ENCODE measurements around the gene CDCP2.

Gene CDCP2

GRCh38 chr1:54136963-54137533, 15.8 kb downstream of the CDCP2 start:
- DNase-seq (ENCODE audit: low read depth) = no peak

GRCh38 chr1:54136269-54136896, 16.4 kb downstream of the CDCP2 start:
- no peak for DNase-seq (ENCODE audit: low read depth)

GRCh38 chr1:54135436-54136120, 17.2 kb downstream of the CDCP2 start:
- DNase-seq (ENCODE audit: low read depth) = no peak

GRCh38 chr1:54134295-54134694, 18.5 kb downstream of the CDCP2 start:
- DNase-seq (ENCODE audit: low read depth) = no peak

DNA sequence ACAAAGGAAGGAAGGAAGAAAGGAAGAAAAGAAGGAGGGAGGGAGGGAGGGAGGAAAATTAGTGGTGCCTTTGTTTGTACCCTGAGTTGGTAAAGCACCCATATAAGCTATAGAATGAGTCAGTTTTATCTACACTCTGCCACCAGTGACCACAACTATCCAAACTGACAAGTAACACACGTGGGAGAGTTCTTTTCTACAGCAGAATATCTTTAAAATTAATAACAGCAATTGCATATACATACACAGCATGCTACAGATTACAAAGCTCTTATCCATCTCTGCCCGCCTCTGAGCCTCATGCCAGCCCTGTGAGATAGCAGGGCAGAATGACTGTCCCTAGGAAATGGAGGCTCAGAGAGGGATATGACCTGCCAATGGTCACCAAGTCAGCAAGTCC, 20.3 kb downstream of the CDCP2 start:
- no peak for DNase-seq (ENCODE audit: low read depth)

- no peak for DNase-seq (ENCODE audit: low read depth)
Measured at GRCh38 chr1:54131419-54131818, 21.4 kb downstream of the CDCP2 start.

- DNase-seq (ENCODE audit: low read depth) = no peak
Measured at GRCh38 chr1:54129858-54130257, 22.9 kb downstream of the CDCP2 start.

GRCh38 chr1:54127594-54128300, 25.1 kb downstream of the CDCP2 start:
- no peak for DNase-seq (ENCODE audit: low read depth)

GRCh38 chr1:54126271-54126815, 26.5 kb downstream of the CDCP2 start:
- DNase-seq (ENCODE audit: low read depth) = no peak

GRCh38 chr1:54125386-54126070, 27.3 kb downstream of the CDCP2 start:
- DNase-seq (ENCODE audit: low read depth) = no peak

DNA sequence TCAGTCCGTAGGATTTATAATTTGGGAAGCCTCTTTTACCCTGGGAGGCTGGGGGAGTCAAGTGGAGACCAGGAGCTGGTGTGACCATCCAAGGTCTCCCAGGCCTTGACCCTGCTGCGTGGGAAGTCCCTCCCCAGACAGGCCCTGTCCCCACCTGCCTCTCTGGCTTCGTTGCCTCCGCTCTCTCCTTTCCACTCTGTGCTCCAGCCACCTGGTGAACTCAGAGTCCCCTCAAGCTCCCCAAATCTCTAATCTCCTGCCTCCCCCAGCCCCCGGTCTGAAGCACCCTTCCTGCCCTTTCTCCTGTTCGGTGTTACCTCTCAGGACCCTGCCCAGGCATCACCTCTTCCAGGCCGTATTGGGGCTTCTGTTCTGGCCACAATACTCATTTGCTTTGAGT, 27.9 kb downstream of the CDCP2 start:
- DNase-seq (ENCODE audit: low read depth) = no peak

GRCh38 chr1:54124472-54124871, 28.3 kb downstream of the CDCP2 start:
- no peak for DNase-seq (ENCODE audit: low read depth)

DNA sequence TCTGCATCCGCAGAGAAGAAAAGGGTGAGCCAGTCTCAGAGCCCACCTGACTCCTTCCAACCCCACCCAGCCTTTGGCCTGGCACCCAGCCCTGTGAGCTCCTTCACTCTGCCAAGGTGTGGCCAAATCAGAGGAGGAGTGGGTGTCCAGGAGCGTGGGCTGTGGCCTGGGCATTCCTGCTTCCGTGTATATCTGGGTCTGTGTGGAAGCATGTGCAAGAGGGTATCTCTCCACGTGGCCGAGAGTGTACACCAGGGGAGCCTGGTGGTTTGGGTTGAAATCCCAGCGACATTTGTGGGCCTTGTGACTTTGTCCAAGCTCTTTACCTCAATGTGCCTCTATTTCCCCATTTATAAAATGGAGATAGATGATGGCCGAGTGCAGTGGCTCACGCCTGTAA, 29.8 kb downstream of the CDCP2 start:
- no peak for DNase-seq (ENCODE audit: low read depth)

DNA sequence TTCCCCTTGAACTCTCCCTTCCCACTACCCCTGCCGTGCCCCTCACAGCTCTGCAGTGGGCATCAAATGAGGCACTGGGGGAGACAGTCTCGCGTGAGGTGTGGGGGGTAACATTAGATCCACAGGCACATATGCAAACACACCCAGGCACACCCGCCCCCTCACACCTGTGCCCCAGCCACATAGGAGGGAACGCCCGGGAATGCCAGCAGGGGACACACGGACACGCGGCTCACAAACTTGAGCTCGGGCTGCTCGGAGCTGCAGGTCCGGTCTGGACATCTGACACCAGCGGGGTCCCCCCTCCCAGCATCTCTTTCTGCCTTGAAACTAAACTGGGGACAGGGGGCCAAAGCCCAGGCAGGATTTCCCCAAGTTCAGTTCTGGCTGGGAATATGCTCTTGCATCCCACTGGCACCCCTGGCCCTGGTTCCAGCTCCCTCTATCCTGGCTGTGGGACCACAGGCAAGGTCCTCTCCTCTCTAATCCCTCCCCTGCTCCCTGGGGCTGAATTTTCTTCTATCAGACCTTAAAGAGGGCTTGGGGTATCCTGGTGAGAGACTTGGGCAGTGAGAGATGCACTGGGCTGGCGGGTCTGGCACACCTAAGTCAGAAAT, 30.6 kb downstream of the CDCP2 start:
- no peak for DNase-seq (ENCODE audit: low read depth)

GRCh38 chr1:54121482-54122134, 31.2 kb downstream of the CDCP2 start:
- DNase-seq (ENCODE audit: low read depth) = peak; percentile 39

GRCh38 chr1:54120698-54121481, 31.9 kb downstream of the CDCP2 start:
- no peak for DNase-seq (ENCODE audit: low read depth)

DNA sequence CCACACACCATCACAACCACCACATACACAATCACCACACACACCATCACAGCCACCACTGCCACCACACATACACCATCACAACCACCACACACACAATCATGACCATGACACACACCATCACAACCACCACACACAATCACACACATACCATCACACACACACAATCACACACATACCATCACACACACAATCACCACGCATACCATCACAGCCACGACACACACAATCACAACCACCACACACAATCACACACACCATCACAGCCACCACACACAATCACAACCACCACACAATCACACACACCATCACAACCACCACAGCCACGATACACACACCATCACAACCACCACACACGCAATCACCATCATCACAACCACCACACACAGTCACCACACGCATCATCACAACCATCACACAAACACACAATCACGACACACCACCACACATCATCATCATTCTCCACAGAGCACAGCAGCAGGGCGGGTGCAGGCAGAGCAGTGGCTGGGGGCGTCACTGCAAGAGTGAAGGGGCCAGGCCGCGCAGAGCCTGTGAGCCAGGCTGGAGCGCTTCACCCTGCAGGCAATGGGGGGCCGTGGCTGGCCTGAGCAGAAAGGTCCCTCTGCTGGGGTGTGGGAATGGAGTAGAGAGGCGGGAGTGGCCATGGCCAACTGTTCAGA, 32.6 kb downstream of the CDCP2 start:
- no peak for DNase-seq (ENCODE audit: low read depth)

DNA sequence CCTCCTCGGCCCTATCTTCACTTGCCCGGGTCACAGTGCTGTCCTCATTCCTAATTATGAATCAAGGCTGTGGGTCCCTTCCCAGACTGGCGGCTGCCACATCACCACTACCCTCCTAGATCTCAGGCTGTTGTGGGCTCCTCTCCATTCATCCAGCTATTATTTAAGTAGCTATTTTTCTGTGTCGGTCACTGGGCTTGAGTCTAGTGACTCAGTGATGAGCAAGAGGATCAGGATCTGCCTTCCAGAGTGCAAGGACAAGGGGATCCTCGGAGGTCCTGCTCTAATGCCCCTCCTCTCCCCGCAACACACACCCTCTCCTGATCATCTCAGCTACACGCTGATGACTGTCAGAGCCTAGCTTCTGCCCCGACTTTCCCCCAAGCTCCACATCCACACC, 34.1 kb downstream of the CDCP2 start:
- DNase-seq (ENCODE audit: low read depth) = peak; percentile 61

GRCh38 chr1:54117815-54118563, 34.8 kb downstream of the CDCP2 start:
- DNase-seq (ENCODE audit: low read depth) = no peak

Measured in stromal cell of bone marrow (primary cell).